HT1080 (cell line): ENCODE results near the gene CYP24A1. TPM values are rescaled to one million over a fixed set of nuclear protein-coding genes. Genes with fewer than 3 reads are reported as not detected.

Experiments used
- DNase-seq: peaks from one replicate; pipeline ENCODE4 v3.0.0-alpha.2; 2015; ENCODE audit warnings: low read depth
- total RNA-seq: library from RNA; depleted of rRNA; stranded (reverse); fragments of >200 nt; shearing (Covaris generic); gene quantifications from 2 replicates; pipeline ENCODE4 v1.2.3, GENCODE V29; 2014; rRNA removed

CYP24A1 gene
- total RNA-seq, 1 experiment from 2014 or later, result 0.03 TPM

DNA sequence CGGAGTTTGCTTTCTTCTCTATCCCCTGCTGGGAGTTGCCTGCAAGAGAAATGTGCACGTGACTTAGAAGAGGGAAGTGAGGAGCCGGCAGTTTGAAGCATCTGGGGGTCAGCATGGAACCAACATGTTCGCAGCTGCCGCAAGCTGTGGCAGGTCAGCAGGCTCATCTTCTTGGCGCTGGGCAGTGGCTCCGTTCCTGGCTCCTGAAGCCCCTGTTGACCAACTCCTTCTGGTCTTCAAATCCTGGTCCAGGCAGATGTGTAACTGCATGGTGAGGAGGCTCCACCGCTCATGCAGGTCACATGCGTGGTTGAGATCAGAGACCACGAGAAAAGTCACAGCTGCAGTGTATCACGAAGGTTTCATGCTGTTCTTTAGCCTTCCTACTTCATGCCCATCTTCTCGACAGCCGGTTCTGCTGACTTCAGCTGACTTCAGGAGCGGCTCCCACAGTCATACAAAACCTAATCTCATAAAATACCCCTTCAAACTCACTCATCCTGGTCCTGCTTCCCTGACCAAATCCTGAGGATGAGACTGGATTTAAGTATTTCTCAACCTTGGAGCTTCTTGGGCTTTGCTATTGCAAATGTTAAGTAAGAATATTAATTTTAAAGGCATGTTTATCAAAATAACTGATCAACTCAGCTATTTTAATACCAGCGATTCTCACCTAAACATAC is 58.5 kb downstream of the CYP24A1 start:
- no peak for DNase-seq

DNA sequence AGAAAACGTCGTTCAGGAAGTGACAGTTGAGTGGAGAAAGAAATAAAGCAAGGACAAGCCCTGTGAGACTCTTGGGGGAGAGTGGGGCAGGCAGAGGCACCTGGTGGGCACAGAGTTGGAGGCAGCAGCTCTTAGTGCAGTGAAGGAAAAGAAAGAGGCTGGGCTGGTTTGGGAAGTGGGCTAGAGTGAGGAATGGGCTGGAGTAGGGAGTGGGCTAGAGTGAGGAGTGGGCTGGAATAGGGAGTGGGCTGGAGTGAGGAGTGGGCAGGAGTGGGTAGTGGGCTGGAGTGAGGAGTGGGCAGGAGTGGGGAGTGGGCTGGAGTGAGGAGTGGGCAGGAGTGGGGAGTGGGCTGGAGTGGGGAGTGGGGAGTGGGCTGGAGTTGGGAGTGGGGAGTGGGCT is 59.7 kb downstream of the CYP24A1 start:
- no peak for DNase-seq

DNA sequence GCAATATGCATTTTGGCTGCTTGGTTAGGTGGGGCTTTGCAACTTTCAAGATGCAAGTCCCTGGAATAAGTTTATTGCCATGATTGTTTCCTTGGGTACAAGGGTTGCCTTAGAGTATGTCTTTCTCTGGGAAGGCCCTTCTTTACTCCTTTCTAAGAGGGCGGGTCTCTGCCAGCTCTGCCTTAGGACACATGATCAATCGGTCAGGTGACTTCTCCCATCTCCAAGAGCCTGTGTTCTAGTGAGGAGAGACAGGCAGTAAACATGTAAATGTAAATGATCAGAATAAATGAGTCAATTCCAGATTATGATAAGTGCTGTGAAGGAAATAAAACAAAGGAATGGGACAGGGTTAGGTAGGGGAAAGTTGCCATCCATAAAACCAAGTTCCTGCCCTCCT is 60.2 kb downstream of the CYP24A1 start:
- DNase-seq, result no peak

DNA sequence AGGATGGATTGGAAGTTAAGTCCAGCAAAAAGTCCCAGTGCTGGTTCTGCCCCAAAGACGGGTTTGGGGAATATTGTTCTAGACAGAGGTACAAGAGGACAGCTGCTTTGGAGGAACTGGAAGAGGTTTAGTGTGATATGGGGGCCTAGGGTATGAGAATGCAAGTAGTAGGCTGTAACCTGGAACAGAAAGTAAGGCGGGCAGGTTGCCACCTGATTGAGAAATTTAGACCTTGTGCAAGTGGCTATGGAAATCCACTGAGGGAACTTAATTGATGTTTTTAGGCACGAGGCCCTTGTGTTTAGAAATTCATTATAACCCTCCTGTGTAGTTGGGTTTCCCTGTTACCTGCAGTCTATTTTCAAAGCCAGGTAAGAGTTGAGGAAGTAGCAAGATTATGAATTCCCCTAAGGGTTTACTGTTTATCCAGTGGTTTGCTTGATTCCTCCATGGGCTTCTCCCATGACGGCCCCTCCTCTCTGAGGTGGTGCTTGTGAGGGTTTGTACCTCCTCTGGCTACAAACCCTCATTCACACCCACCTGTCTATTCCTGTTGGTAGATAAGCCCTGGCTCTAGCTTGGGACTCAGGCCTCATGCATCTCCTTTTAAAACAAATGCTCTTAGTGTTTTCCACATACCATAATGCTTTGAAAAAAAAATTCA is 61.4 kb downstream of the CYP24A1 start:
- DNase-seq, result no peak

DNA sequence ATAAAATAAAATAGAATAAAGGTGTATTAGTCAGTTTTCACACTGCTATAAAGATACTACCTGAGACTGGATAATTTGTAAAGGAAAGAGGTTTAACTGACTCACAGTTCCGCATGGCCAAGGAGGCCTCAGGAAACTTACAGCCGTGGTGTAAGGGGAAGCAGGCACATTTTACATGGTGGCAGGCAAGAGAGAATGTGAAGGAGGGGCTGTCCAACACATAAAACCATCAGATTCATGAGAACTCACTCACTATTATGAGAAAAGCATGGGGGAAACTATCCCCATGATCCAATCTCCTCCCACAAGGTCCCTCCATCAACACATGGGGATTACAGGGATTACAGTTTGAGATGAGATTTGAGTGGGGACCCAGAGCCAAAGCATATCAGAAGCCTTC is 62.3 kb downstream of the CYP24A1 start:
- DNase-seq, result no peak

DNA sequence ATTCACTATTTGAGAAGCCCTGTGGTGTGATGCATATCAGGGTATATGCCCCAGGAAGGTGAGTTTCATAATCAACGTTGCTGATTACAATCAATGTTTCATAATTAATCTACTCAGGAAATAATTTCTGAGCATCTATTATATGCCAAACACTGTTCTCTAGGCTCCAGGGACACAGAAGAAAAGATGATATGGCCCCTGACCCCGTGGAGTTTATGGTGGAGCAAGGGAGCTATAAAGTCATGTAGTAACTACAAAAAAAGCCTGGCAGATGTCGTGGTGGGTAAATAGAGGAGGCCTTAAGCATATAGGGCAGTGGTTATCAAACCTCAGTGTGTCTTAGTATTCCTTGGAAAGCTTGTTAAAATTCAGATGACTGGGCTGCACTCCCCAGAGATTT is 63.3 kb downstream of the CYP24A1 start:
- DNase-seq, result no peak

DNA sequence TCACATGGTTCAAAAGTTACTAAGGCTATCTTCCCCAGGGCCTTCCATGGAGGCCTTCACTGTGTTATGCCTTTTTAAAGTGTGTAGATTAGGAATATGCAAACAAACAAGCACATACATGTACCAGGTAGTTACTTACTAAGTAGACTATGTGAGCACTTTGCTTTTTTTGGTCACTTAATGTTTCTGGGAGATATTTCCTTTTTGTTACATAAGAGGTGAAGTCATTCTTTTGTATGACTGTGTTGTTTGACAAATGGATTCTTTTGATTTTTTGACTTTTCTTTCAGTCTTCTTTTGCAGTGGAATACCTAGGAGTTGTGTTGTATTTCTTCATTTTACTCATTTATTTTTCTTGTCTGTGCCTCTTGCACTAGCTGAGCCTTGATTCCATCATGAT is 63.7 kb downstream of the CYP24A1 start:
- no peak for DNase-seq

DNA sequence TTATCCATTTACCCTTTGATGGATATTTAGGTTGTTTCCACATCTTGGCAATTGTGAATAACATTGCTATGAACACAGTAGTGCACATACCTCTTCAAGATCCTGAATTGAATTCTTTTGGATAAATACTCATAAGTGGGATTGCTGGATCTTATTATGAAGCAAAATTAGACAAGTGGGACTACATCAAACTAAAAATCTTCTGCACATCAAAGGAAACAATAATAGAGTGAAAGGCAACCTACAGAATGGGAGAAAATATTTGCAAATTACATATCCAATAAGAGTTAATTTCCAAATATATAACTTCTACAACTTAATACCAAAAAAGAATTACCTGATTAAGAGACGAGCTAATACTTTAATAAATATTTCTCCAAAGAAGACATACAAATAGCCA is 65.0 kb downstream of the CYP24A1 start:
- DNase-seq, result no peak

DNA sequence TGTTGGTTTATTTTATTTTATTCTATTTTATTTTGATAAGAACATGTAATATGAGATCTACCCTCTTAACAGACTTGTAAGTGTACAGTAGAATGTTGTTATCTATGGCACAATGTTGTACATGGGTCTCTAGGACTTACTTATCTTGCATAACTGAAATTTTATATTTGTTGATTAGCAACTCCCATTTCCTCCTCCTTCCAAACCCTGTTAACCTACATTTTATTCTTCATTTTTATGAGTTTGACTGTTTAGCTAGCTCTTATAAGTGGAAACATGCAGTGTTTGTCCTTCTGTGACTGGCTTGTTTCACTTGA is 65.5 kb downstream of the CYP24A1 start:
- DNase-seq, result no peak

DNA sequence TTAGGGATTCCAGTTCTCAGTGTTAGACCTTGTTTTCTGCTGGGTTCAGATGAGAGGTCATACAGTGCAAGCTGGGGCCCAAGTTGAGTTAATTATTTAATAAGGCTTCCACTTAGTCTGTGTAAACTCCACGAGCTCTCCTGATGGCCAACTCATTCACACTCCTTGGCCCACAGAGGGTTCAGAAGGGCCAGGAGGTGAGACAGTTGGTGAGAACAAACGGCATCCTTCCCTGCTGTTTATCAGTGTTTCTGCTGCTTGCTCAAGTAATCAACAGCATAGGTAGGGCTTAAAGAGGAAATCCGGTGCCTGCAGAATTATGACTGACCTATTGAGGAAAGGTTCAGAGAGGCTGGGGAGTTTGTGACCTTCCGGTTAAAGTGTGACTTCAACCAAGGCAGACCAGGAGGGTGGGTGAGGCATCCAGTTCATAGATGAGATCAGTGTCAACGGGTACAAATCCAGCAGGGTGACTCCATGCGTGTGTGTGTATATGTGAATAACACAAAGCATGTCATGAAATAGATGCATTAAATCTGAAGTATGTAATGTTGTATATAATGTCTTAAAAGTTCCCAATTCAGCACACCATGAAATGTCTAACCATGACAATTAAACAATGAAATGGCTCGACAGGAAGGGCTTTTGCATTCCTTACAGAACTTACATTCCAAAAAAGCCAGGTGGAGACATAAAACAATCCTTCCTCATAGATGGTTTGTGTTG is 66.0 kb downstream of the CYP24A1 start:
- no peak for DNase-seq

DNA sequence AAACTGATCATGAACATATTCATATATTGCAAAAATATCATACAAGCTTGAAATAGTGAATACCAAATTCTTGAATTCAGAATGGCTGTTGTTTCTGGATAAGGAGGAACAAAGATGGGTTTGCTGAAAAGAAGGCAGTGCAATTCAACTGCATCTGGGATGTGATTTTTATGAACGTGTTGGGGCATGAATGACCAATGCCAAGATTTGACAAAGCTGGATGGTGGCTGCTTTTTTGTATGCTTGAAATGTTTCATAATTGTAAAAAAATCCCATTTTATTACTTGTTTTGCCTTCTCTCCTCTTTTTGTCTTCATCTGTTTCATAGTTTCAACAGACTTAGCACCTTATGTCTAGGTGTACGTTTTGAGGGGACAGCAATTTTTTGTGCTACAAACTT is 66.6 kb downstream of the CYP24A1 start:
- DNase-seq, result no peak

DNA sequence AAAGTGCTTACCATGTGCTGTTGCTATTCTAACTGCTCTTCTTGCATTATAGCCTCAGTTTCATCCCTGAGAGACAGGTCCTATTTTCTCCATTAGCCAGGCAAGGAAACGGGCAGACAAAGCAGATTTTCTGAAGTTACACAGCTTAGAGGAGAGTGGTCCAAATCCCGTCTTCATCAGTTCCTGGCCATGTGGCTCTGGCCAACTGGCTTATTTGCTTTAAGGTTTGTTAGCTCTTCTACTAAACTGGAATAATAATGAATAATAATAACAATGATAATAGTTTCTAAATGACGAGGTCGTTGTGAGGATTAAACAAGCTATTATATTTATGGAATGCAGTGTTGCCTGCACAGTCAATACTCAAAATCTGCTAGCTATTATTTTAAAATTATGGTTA is 67.6 kb downstream of the CYP24A1 start:
- DNase-seq, result no peak

DNA sequence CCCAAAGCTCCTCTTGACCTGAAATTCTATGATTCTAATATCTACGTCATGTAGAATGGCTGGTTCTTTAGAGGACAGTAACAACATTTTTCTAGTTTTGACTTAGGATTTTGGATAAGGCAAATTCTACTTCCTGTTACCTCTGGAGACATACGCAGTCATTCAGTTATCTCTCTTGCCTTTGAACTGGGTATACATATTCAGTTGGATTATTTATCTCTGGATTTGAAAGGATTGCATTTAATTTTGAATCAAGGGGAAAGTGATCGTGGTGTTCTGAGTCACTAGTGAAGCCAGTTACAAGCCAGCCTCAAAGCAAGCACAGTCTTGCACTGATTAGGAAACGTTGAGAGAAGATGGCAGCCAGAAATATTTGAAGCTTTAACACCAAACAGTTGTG is 68.1 kb downstream of the CYP24A1 start:
- no peak for DNase-seq

DNA sequence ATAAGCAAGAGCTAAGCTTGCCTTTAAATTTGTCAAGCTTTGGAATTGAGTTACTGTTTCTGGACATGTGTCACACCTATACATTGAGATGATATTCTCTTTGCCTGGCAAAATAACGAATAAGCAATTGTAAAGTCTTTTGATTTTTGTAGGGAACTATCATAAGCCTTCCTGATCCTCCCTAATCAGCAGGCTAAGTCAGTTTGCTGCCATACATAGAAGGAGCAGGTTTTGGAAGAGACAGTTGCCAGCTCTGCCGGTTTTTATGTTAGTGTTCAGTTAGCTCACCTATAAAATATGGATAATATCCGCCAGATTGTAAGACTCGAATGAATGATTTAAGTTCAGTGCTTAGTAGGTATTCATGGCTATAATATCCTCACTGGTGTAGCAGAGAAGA is 69.0 kb downstream of the CYP24A1 start:
- no peak for DNase-seq

DNA sequence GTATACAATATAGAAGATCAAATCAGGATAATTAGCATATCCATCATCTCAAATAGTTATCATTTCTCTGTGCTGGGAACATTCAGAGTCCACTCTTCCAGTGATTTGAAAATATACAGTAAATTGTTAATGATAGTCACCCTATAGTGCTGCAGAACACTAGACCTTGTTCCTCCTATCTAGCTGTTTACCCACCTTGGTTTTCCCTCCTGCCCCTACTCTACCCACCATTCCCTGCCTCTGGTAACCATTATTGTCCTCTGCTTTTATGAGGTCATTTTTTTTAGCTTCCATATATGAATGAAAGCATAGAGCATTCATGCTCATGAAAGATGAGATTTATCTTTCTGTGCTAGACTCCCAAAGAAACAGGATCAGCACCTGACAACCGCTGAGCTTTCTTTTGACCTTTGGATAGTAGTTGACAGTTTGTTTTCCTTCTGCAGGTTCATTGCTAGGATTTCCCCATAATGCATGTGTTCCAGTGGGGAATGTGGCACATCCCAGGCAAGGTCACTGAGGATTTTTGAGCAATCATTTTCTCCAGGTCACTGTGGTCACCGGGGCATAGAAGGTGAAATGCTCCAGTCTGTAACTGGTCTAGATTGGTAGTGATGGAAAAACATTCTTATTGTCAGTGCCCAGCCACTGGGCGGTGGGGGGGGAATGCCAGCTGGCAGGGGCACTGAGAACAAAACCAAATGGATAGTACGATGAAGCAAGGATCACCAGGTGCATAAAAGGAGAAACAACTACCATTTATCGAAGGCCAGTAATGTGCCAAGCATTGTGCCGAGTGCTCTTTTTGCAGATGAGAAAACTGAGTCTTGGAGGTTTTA is 69.8 kb downstream of the CYP24A1 start:
- DNase-seq, result no peak

Other genes with a start within 250 kb of the CYP24A1 start
- 0.06 and 0.07 TPM in 2 replicates for gene BCAS1, start 103.4 kb downstream of the CYP24A1 start, total RNA-seq
- gene PFDN4, start 34.1 kb upstream of the CYP24A1 start, total RNA-seq, result 57.7 and 71.9 TPM in 2 replicates